Stimulated activated CD8-positive, alpha-beta memory T cell treated with anti-CD3 and anti-CD28 coated beads, Interleukin-7, amount 100 ng/mL, for 1 hour (primary cell): ENCODE results near the gene SPG7.

Source experiments
- DNase-seq, 2 donors: peaks; one replicate each; pipeline ENCODE4 v3.0.0-alpha.2; 2020; ENCODE audit warnings: low read depth in 2 of 2

SPG7 gene

DNA sequence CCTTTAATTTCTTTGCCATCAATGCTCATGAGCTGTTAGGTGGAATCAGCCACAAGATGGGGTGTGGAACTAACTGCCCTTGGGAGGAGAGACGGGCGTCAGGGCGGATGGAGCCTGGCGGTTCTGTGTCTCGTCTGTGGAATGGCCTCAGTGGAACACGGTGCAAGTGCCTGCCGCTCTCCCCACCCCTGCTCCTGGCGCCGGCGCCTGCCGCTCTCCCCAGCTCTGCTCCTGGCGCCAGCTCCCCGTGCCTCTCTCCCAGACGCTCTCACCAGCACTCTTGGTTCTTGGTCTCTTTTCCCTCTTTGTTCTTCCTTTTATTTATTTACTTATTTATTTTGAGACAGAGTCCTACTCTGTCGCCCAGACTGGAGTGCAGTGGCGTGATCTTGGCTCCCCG, 39.1 kb downstream of the SPG7 start:
- no peak for DNase-seq

DNA sequence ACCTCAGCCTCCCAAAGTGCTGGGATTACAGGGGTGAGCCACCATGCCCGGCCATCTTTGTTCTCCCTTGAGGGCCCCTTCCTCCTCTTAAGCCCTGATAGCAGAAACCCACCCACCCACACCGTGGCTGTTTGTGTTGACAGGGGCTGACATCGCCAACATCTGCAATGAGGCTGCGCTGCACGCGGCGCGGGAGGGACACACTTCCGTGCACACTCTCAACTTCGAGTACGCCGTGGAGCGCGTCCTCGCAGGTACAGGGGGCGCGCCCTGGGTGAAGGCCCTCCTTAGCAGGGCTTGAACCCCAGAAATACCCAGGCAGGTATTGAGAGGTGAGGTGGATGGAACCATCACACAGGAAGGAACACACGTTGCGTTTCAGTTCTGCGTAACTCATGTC, 39.7 kb downstream of the SPG7 start:
- DNase-seq = no peak

DNA sequence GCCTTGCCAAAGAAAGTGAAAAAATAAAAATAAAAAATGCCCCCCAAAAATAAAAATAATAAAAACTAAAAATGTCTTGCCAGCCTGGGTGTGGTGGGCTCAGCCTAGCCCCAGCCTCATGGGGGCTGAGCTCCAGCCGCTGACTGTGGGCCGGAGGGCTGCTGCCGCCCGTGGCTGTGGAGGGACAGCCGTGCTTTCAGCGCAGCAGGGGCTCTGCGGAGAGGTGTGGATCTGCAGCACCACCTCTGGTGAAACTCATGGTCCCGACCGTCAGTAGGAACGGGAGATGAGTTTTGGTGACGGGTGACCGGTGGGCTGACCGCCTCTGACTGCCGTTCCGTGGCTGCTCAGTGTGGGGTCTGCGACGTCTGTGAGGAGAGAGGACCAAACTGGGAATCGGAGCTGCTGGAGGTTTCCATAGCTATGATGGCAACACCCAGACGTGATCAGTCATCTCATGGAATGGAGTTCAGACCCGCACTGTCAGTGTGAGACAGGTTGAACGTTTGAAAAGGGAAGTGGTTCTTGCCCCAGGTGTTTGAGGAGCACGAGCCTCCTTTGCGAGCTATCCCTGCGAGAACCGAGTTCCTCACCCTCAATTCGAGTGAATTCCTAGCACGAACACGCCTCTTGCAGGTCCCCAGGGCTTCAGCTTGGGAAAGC, 40.3 kb downstream of the SPG7 start:
- DNase-seq = no peak

DNA sequence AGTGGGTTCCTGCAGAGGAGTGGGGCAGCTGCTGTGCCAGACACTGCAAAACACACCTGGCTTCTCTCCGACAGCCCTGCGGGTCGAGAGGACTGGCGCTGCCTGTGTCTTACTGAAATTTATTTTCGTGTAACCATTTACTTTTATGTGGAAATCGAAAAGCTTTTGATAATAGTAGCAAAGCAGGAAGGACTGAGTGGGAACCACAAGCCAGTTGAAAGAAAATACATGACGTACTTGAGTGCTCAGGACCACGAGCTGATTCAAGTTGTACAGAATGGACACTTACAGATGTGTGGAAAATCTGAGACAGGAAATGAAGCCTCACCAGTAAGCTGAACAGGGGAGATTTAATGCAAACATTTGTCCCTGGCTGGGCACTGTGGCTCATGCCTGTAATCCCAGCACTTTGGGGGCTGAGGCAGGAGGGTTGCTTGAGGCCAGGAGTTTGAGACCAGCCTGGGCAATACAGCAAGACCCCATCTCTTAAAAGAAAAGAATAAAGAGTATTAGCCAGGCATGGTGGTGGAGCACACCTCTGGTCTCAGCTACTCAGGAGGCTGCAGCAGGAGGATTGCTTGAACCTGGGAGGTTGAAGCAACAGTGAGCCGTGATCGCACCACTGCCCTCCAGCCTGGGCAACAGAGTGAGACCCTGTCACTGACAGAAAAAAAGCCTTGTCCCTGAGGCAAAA, 41.0 kb downstream of the SPG7 start:
- no peak for DNase-seq

DNA sequence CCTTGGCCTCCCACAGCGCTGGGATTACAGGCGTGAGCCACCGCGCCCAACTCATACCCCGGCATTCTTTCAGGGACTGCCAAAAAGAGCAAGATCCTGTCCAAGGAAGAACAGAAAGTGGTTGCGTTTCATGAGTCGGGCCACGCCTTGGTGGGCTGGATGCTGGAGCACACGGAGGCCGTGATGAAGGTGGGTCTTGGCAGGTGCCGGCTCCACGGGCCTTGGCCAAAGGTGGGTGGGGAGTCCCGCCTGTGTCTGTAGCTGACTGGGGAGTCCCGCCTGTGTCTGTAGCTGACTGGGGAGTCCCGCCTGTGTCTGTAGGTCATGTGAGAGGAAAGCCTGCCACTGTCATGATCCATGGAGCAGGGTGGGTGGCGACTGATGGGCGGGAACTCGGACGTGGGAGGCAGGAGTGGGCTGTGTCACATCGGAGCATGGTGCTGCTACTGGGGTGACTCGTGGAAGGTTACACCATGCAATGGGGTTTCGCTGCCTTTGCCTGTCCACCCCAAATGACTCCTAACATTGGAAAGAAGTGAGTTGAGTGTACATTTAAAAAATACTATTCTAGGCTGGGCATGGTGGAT, 42.3 kb downstream of the SPG7 start:
- DNase-seq = no peak

DNA sequence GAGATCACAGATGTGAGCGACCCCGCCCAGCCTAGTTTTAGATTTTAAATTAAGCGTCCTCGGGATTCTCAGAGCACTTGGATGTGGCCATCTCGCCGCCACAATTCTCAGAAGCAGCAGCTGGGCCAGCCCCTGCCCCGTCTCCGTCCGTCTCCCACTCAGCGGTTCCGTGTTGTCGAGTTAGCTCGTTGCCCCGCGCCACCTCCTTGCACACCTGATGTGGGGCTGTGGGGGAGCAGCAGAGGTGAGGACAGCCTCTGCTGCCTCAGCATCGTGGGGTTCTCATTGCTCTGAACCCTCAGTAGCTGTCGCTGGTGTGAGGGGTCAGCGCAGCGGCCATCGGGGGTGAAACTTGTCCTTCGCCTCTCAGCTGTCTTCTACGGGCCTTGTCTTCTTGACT, 44.1 kb downstream of the SPG7 start:
- no peak for DNase-seq

DNA sequence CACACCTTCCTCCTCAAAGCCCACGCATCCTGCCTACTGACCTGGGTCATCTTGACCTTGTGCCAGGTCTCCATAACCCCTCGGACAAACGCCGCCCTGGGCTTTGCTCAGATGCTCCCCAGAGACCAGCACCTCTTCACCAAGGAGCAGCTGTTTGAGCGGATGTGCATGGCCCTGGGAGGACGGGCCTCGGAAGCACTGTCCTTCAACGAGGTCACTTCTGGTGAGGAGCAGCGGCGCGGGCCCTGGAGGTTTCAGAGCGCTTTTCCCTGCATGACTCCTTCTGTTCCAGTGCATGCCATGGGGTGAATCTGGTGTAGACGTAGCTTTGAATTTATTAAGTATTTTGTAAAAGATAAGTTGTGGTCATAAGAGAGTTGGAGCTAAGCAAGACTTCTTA, 44.7 kb downstream of the SPG7 start:
- no peak for DNase-seq

DNA sequence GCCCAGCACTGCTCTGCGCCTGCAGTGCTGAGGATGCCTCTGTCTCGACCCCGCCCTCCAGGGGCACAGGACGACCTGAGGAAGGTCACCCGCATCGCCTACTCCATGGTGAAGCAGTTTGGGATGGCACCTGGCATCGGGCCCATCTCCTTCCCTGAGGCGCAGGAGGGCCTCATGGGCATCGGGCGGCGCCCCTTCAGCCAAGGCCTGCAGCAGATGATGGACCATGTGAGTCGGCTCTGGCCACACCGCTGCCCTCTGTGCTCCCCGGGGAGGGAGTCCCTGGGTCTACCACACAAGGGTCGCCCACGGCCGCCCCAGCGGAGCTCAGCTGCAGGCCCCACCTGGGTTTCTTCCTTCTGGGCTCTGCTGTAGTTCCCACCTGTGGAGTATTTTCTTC, 45.5 kb downstream of the SPG7 start:
- no peak for DNase-seq

DNA sequence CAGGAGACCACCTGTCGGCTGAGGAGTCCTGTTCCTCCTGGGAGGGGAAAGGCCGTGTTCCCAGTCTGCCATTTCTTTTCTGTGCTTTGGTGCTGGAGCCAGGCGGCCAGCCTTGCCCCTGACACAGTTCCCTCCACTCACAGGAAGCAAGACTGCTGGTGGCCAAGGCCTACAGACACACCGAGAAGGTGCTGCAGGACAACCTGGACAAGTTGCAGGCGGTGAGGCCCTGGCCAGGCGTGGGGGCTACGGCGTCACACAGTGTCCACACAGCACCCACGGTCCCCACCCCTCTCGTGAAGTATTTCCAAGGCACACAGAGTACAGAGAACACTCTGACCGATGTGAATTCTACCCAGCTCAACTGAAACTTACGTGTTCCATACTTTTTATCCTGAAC, 46.1 kb downstream of the SPG7 start:
- no peak for DNase-seq

DNA sequence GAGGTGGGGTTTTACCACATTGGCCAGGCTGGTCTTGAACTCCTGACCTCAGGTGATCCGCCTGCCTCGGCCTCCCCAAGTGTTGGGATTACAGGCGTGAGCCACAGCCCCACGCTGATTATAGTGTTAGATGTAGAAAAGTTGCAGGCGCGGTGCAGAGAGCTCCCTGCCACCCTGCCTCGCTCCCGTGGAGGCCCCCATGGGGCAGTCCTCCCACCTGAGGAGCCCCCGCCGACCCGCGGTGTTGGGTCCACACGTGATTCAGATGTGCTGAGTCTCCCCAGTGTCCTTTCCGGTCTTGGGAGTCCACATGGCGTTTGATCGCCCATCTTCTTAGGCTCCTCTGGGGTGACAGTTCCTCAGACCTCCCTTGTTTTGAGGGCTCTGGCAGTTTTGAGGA, 47.1 kb downstream of the SPG7 start:
- no peak for DNase-seq

DNA sequence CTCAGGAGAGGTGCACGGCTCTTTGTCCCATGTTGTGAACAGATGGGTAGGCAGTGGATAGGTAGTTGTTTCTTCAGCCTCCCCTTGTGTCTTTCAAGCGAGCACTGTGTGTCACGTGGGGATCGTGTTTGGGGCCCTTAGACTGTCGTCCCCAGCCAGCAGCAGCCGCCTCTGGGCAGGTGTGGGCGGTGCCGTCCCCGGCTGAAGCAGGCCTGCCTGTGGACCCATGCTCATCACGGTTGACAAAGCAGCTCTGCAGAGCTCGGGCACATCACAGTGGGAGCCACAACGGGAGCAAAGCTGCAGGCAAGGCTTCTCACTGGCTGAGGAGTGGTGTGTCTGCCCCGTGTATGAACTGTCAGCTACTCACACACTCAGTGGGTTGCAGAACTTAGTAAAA, 47.6 kb downstream of the SPG7 start:
- no peak for DNase-seq

DNA sequence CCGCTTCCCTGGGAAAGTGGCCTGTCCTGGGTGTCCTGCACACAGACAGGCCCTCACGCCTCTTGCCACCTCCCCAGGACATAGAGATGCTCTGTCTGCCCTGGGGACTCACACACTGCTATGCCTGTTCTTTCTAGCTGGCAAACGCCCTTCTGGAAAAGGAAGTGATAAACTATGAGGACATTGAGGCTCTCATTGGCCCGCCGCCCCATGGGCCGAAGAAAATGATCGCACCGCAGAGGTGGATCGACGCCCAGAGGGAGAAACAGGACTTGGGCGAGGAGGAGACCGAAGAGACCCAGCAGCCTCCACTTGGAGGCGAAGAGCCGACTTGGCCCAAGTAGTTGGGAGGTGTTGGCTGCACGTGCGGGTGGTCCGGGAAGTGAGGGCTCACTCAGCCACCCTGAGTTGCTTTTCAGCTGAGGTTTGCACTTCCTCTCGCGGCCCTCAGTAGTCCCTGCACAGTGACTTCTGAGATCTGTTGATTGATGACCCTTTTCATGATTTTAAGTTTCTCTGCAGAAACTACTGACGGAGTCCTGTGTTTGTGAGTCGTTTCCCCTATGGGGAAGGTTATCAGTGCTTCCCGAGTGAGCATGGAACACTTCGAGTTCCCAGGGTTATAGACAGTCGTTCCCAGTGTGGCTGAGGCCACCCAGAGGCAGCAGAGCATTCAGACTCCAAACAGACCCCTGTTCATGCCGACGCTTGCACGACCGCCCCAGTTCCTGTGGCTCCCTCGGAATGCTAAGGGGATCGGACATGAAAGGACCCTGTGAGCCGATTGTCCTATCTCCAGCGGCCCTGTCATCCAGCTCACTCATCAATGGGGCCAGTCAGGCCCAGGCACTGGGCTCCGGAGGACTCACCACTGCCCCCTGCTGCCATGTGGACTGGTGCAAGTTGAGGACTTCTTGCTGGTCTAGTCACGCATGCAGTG, 48.8 kb downstream of the SPG7 start:
- DNase-seq = peak; percentile 55 to 69

DNA sequence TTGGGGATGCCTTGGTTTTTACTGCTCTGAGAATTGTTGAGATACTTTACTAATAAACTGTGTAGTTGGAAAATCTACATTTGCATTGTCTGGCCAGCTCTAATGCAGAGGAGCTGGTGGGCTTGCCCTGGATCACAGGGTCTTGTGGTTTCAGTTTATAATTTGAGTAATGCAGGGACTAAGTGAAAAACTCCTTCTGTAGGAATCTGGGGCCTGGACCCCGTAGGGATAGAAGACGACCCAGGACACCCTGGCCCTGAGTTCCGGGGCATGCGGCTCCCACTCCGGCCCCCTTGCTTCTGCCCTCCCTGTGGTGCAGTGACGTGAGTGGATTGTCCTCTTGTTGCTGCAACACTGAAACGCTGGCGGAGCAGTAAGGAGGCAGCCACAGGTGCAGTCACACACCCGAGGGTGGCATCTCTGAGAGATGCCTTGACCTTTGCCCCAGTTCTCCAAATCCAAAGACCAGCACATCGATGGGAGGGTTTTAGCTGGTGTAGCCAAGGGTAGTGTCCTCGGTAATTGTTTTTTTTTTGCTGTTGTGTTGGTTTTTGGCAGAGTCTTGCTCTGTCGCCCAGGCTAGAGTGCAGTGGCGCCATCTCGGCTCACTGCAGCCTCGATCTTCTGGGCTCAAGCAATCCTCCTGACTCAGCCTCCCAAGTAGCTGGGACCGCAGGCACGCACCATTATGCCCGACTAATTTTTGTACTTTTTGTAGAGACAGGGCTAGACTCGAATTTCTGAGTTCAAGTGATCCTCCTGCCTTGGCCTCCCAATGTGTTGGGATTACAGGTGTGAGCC, 49.7 kb downstream of the SPG7 start:
- no peak for DNase-seq

DNA sequence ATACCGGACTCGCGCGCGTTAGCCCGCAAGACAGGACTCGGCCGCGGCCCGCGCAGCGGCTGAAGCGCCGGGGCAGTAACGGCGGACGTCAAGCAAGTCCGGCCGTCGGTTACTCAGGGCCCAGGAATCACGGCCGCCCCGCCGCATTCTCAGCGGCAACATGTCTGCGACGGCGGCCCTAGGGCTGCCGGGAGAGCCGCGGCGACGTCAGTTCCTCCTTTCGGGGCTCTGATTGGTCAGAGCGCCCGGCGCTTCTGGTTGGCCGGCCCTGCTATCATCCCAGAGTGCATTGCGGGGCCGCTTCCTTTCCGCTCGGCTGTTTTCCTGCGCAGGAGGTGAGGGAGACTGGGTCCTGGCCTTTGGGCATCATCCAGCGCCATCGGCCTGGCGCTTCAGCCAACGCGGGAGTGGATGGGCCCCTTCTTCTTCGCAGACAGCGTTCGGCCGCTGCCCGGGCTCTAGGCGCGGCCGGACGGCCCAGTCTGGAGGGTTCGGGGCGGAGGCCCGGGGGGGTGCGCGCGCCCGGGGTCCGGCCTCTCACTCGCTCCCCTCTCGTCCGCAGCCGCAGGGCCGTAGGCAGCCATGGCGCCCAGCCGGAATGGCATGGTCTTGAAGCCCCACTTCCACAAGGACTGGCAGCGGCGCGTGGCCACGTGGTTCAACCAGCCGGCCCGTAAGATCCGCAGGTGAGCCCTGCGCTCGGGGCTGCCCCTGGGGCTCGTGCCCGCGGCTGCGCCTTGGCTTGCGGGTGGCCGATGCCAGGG, 52.4 kb downstream of the SPG7 start, which contains the start of gene RPL13:
Gene RPL13, plus strand, starts transcription at position 305 of the 764 bp plus-strand sequence. Its CDS starts 278 bp downstream, at position 583.
- DNase-seq = peak; percentile 81 to 85

DNA sequence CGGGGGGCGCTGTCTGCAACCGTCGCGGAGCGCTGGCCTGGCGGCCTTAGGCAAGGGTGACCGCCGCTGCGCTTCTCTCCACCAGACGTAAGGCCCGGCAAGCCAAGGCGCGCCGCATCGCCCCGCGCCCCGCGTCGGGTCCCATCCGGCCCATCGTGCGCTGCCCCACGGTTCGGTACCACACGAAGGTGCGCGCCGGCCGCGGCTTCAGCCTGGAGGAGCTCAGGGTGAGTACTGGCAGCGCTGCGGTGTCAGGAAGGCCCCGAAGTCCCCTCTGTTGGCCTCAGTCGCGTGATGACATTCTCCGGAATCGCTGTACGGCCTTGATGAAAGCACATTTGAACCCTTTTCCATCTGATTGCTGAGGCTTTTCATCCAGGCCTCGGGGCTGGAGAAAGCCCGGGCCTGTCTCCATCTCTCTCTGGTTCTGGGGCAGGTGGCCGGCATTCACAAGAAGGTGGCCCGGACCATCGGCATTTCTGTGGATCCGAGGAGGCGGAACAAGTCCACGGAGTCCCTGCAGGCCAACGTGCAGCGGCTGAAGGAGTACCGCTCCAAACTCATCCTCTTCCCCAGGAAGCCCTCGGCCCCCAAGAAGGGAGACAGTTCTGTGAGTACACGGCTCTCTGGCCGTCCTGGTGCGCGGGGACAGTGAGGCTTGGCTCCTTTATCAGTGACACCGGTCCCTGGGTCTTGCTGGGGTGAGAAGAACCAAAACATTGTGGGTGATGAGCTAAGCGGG, 53.1 kb downstream of the SPG7 start:
- no peak for DNase-seq

DNA sequence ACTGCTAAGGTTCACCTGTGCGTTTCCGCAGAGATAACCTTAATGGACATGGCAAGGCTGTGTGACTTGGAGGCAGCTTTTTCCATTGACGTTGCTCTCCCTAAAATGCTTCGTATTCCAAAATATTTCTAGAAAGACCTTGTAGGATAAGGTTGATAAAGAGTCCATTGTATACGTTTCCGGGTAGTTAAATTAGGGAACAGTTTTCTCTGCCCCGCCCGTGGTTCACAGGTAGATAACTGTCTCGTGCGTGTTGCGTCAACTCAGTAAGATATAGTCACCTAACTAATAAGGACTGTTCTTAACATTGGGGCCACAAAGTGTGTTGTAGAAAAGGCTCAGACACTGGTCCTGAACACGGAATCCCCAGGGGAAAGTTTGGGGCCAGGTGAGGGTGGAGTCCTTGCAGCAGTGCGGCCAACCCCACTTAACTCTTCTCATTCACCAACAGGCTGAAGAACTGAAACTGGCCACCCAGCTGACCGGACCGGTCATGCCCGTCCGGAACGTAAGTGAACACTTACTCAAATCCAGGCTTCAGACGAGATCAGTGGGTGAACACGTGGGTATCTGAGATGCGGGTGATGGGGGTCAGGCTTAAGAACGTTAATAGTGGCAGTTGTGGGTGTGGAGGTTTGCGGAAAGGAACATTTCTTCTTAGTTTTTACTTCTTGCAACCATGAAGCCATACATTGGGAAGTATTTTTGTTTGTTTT, 53.8 kb downstream of the SPG7 start:
- DNase-seq = no peak

DNA sequence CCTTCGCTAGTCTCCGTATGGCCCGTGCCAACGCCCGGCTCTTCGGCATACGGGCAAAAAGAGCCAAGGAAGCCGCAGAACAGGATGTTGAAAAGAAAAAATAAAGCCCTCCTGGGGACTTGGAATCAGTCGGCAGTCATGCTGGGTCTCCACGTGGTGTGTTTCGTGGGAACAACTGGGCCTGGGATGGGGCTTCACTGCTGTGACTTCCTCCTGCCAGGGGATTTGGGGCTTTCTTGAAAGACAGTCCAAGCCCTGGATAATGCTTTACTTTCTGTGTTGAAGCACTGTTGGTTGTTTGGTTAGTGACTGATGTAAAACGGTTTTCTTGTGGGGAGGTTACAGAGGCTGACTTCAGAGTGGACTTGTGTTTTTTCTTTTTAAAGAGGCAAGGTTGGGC, 54.7 kb downstream of the SPG7 start:
- no peak for DNase-seq

DNA sequence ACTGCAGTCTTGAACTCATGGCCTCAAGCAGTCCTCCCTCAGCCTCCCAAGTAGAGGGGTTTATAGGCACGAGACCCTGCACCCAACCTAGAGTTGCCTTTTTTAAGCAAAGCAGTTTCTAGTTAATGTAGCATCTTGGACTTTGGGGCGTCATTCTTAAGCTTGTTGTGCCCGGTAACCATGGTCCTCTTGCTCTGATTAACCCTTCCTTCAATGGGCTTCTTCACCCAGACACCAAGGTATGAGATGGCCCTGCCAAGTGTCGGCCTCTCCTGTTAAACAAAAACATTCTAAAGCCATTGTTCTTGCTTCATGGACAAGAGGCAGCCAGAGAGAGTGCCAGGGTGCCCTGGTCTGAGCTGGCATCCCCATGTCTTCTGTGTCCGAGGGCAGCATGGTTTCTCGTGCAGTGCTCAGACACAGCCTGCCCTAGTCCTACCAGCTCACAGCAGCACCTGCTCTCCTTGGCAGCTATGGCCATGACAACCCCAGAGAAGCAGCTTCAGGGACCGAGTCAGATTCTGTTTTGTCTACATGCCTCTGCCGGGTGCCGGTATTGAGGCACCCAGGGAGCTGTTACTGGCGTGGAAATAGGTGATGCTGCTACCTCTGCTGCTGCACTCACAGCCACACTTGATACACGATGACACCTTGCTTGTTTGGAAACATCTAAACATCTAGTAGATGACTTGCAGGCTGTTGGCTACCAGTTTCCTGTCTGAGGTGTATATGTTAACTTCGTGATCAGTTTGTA, 55.6 kb downstream of the SPG7 start:
- no peak for DNase-seq
